GM23338 (cell line): Measurements from ENCODE around the gene MEGF11. TPM values are rescaled to one million over a fixed set of nuclear protein-coding genes. Genes with fewer than 3 reads are reported as not detected.

Source experiments
- ATAC-seq: fragments of 200-7000 bp; cut with Tn5 transposase; 3 replicates; pipeline ENCODE4 v1.9.1; 2020
- DNase-seq: peaks from one replicate; pipeline ENCODE4 v3.0.0-alpha.2; 2015; ENCODE audit warnings: low spot score
- H2AFZ ChIP-seq: fragments of 200-600 bp; sonication (generic); 2 replicates; pipeline ENCODE4 v1.8.0; 2016; ENCODE audit warnings: antibody characterized with exemption, mild to moderate bottlenecking, moderate library complexity
- H3F3A ChIP-seq: fragments of 200-600 bp; sonication (generic); replicated peaks from 2 replicates; pipeline ENCODE4 v1.8.0; 2017; ENCODE audit warnings: antibody characterized with exemption, mixed run types, low read depth
- H3K27ac ChIP-seq: fragments of 200-600 bp; sonication (generic); 2 replicates; pipeline ENCODE4 v1.6.1; 2016; ENCODE audit warnings: low read depth
- H3K27me3 ChIP-seq: fragments of 200-600 bp; sonication (generic); 2 replicates; pipeline ENCODE4 v1.8.0; 2016; ENCODE audit warnings: mild to moderate bottlenecking, mixed run types, moderate library complexity; ENCODE audit not compliant: insufficient read depth
- H3K36me3 ChIP-seq: fragments of 200-600 bp; sonication (generic); 2 replicates; pipeline ENCODE4 v1.8.0; 2016; ENCODE audit warnings: mild to moderate bottlenecking; ENCODE audit not compliant: insufficient read depth
- H3K4me1 ChIP-seq: fragments of 200-600 bp; sonication (generic); 2 replicates; pipeline ENCODE4 v1.8.0; 2016; ENCODE audit warnings: mild to moderate bottlenecking, moderate library complexity; ENCODE audit not compliant: insufficient read depth
- H3K4me2 ChIP-seq: fragments of 200-600 bp; sonication (generic); 2 replicates; pipeline ENCODE4 v1.7.1; 2017; ENCODE audit warnings: mixed run types
- H3K4me3 ChIP-seq: fragments of 200-600 bp; sonication (generic); 2 replicates; pipeline ENCODE4 v1.6.1; 2016; ENCODE audit warnings: mixed run types
- H3K79me2 ChIP-seq: fragments of 200-600 bp; sonication (generic); replicated peaks from 2 replicates; pipeline ENCODE4 v1.8.0; 2017; ENCODE audit warnings: mild to moderate bottlenecking; ENCODE audit not compliant: insufficient read depth
- H3K9me2 ChIP-seq: fragments of 200-600 bp; sonication (generic); 2 replicates; pipeline ENCODE4 v1.8.0; 2017; ENCODE audit not compliant: insufficient read depth
- H4K20me1 ChIP-seq: fragments of 200-600 bp; sonication (generic); replicated peaks from 2 replicates; pipeline ENCODE4 v1.8.0; 2017; ENCODE audit warnings: mild to moderate bottlenecking; ENCODE audit not compliant: insufficient read depth
- H3K27ac Mint-ChIP-seq: 2 replicates; pipeline ENCODE4 v1.8.0; 2020; ENCODE audit warnings: inconsistent platforms, mild to moderate bottlenecking, moderate library complexity, mixed read lengths
- H3K27me3 Mint-ChIP-seq: 3 replicates; pipeline ENCODE4 v1.8.0; 2022; ENCODE audit warnings: low read depth, mild to moderate bottlenecking, moderate library complexity, mixed read lengths, inconsistent platforms; ENCODE audit not compliant: insufficient read depth, poor library complexity
- H3K36me3 Mint-ChIP-seq: 3 replicates; pipeline ENCODE4 v1.8.0; 2021; ENCODE audit warnings: low read depth, mild to moderate bottlenecking, inconsistent platforms, moderate library complexity, mixed read lengths
- H3K4me1 Mint-ChIP-seq: 3 replicates; pipeline ENCODE4 v1.8.0; 2020; ENCODE audit warnings: mild to moderate bottlenecking, inconsistent platforms, mixed read lengths
- H3K4me3 Mint-ChIP-seq: 3 replicates; pipeline ENCODE4 v1.8.0; 2021; ENCODE audit warnings: moderate library complexity, mild to moderate bottlenecking, inconsistent platforms, mixed read lengths
- H3K9me3 Mint-ChIP-seq: 3 replicates; pipeline ENCODE4 v1.8.0; 2020; ENCODE audit warnings: moderate library complexity, mild to moderate bottlenecking, inconsistent platforms, mixed read lengths
- CREB1 ChIP-seq: fragments of 250-450 bp; sonication (Bioruptor Pico); IDR thresholded peaks from 2 replicates; pipeline ENCODE4 v1.5.0; 2020; ENCODE audit warnings: low read depth, mild to moderate bottlenecking, moderate library complexity
- EZH2 ChIP-seq: fragments of 200-600 bp; sonication (generic); IDR thresholded peaks from one replicate; pipeline ENCODE4 v1.8.0; 2017; ENCODE audit warnings: antibody characterized with exemption, mild to moderate bottlenecking, low read depth; ENCODE audit not compliant: unreplicated experiment
- EZH2phosphoT487 ChIP-seq: fragments of 200-600 bp; sonication (generic); IDR thresholded peaks from one replicate; pipeline ENCODE4 v1.8.1; 2018; ENCODE audit warnings: antibody characterized with exemption; ENCODE audit not compliant: unreplicated experiment
- NANOG ChIP-seq: IDR thresholded peaks from 2 replicates; pipeline ENCODE4 v1.6.1; 2016; ENCODE audit warnings: antibody characterized with exemption, borderline replicate concordance
- POLR2AphosphoS5 ChIP-seq: IDR thresholded peaks from 2 replicates; pipeline ENCODE4 v1.6.1; 2016; ENCODE audit warnings: antibody characterized with exemption, low read depth
- STAT1 ChIP-seq: IDR thresholded peaks from one replicate; pipeline ENCODE4 v1.6.1; 2016; ENCODE audit warnings: antibody characterized with exemption; ENCODE audit not compliant: unreplicated experiment
- ZNF114 ChIP-seq: fragments of 250-450 bp; sonication (Bioruptor Pico); IDR thresholded peaks from 2 replicates; pipeline ENCODE4 v1.5.0; 2020; ENCODE audit warnings: mild to moderate bottlenecking, moderate library complexity
- ZNF331 ChIP-seq: fragments of 250-450 bp; sonication (Bioruptor Pico); IDR thresholded peaks from 2 replicates; pipeline ENCODE4 v1.5.0; 2020; ENCODE audit warnings: low read depth, mild to moderate bottlenecking, moderate library complexity
- polyA plus RNA-seq: library from polyadenylated mRNA; unstranded; fragments of >200 nt; fragmentation: Nextera tagmentation; extraction: Ambion mirVana; gene quantifications from 2 replicates; pipeline ENCODE4 v1.2.1, GENCODE V29; 2016
- total RNA-seq: library from RNA; depleted of rRNA; stranded (reverse); fragments of >200 nt; shearing (Covaris generic); gene quantifications from 2 replicates; pipeline ENCODE4 v1.2.3, GENCODE V29; 2014
- TF ChIP-seq, protein P1 (sequence below), 2 experiments: fragments of 200-600 bp in 1 of 2; sonication (generic) in 1 of 2; conservative IDR thresholded peaks; 2 replicates each; pipeline versions ENCODE4 v1.5.1 to v1.6.1; 2016 to 2017; ENCODE audit warnings: antibody characterized with exemption in 2 of 2, low read depth in 2 of 2, mild to moderate bottlenecking in 2 of 2, moderate library complexity in 1 of 2
- TF ChIP-seq, protein P2 (sequence below): fragments of 250-450 bp; sonication (Bioruptor Pico); IDR thresholded peaks from 2 replicates; pipeline ENCODE4 v1.5.0; 2020; ENCODE audit warnings: mild to moderate bottlenecking, moderate library complexity
- TF ChIP-seq, protein P3 (sequence below): IDR thresholded peaks from 2 replicates; pipeline ENCODE4 v1.6.1; 2016; ENCODE audit warnings: antibody characterized with exemption
- TF ChIP-seq, protein P4 (sequence below): IDR thresholded peaks from one replicate; pipeline ENCODE4 v1.6.1; 2018; ENCODE audit warnings: antibody characterized with exemption; ENCODE audit not compliant: unreplicated experiment

Gene MEGF11
- total and polyA plus RNA-seq, 2 experiments from 2014 or later: 1.3 to 1.9 TPM

DNA sequence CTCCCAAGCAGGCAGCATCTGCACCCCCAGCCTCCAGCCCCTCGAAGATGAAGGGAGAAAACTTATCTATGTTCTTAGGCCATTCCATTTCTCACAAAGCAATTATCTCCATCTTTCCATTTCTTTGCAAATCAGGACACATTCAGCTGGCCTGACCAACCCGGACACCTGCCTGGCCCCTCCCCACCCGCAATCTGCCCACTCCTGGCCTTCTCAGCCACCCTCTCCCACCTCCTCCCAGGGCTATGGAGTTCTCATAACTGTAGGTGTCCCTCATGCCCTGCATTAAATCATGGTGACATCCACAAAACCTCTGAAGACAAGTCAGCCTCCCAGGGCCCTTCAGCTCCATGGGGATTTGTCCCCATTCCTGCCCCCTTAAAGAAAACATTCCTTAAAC is 119.3 kb downstream of the MEGF11 start:
- no peaks in the 10 kb centered on the region for H3F3A ChIP-seq
- H4K20me1 ChIP-seq: no peaks in the 10 kb centered on the region
- no peaks in the 10 kb centered on the region for H3K79me2 ChIP-seq
- no peaks in the 10 kb centered on the region for H3K36me3 Mint-ChIP-seq
- no peaks in the 10 kb centered on the region; the same call in 1 of the 2 replicates for H3K4me1 ChIP-seq
- H3K9me3 Mint-ChIP-seq: no peaks in the 10 kb centered on the region; the same call in 2 of the 3 replicates
- ATAC-seq: no peak
- no peak for TF ChIP-seq STAT1
- no peak for TF ChIP-seq NANOG
- no peak for TF ChIP-seq POLR2AphosphoS5
- TF ChIP-seq EZH2phosphoT487: no peak
- TF ChIP-seq ZNF331 (CRISPR knock-in tag): no peak
- TF ChIP-seq, protein P1, sequence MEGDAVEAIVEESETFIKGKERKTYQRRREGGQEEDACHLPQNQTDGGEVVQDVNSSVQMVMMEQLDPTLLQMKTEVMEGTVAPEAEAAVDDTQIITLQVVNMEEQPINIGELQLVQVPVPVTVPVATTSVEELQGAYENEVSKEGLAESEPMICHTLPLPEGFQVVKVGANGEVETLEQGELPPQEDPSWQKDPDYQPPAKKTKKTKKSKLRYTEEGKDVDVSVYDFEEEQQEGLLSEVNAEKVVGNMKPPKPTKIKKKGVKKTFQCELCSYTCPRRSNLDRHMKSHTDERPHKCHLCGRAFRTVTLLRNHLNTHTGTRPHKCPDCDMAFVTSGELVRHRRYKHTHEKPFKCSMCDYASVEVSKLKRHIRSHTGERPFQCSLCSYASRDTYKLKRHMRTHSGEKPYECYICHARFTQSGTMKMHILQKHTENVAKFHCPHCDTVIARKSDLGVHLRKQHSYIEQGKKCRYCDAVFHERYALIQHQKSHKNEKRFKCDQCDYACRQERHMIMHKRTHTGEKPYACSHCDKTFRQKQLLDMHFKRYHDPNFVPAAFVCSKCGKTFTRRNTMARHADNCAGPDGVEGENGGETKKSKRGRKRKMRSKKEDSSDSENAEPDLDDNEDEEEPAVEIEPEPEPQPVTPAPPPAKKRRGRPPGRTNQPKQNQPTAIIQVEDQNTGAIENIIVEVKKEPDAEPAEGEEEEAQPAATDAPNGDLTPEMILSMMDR (conservative IDR thresholded peaks at IDR 0.05; ENCODE audit: low read depth in 2 of 2): no peak
- TF ChIP-seq CREB1 (CRISPR knock-in tag): no peak
- no peak for TF ChIP-seq ZNF114 (CRISPR knock-in tag)
- TF ChIP-seq, protein P2, sequence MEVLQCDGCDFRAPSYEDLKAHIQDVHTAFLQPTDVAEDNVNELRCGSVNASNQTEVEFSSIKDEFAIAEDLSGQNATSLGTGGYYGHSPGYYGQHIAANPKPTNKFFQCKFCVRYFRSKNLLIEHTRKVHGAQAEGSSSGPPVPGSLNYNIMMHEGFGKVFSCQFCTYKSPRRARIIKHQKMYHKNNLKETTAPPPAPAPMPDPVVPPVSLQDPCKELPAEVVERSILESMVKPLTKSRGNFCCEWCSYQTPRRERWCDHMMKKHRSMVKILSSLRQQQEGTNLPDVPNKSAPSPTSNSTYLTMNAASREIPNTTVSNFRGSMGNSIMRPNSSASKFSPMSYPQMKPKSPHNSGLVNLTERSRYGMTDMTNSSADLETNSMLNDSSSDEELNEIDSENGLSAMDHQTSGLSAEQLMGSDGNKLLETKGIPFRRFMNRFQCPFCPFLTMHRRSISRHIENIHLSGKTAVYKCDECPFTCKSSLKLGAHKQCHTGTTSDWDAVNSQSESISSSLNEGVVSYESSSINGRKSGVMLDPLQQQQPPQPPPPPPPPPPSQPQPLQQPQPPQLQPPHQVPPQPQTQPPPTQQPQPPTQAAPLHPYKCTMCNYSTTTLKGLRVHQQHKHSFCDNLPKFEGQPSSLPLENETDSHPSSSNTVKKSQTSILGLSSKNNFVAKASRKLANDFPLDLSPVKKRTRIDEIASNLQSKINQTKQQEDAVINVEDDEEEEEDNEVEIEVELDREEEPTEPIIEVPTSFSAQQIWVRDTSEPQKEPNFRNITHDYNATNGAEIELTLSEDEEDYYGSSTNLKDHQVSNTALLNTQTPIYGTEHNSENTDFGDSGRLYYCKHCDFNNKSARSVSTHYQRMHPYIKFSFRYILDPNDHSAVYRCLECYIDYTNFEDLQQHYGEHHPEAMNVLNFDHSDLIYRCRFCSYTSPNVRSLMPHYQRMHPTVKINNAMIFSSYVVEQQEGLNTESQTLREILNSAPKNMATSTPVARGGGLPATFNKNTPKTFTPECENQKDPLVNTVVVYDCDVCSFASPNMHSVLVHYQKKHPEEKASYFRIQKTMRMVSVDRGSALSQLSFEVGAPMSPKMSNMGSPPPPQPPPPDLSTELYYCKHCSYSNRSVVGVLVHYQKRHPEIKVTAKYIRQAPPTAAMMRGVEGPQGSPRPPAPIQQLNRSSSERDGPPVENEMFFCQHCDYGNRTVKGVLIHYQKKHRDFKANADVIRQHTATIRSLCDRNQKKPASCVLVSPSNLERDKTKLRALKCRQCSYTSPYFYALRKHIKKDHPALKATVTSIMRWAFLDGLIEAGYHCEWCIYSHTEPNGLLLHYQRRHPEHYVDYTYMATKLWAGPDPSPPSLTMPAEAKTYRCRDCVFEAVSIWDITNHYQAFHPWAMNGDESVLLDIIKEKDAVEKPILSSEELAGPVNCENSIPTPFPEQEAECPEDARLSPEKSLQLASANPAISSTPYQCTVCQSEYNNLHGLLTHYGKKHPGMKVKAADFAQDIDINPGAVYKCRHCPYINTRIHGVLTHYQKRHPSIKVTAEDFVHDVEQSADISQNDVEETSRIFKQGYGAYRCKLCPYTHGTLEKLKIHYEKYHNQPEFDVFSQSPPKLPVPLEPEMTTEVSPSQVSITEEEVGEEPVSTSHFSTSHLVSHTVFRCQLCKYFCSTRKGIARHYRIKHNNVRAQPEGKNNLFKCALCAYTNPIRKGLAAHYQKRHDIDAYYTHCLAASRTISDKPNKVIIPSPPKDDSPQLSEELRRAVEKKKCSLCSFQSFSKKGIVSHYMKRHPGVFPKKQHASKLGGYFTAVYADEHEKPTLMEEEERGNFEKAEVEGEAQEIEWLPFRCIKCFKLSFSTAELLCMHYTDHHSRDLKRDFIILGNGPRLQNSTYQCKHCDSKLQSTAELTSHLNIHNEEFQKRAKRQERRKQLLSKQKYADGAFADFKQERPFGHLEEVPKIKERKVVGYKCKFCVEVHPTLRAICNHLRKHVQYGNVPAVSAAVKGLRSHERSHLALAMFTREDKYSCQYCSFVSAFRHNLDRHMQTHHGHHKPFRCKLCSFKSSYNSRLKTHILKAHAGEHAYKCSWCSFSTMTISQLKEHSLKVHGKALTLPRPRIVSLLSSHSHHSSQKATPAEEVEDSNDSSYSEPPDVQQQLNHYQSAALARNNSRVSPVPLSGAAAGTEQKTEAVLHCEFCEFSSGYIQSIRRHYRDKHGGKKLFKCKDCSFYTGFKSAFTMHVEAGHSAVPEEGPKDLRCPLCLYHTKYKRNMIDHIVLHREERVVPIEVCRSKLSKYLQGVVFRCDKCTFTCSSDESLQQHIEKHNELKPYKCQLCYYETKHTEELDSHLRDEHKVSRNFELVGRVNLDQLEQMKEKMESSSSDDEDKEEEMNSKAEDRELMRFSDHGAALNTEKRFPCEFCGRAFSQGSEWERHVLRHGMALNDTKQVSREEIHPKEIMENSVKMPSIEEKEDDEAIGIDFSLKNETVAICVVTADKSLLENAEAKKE (CRISPR knock-in tag): no peak
- TF ChIP-seq EZH2: no peak
- TF ChIP-seq, protein P3, sequence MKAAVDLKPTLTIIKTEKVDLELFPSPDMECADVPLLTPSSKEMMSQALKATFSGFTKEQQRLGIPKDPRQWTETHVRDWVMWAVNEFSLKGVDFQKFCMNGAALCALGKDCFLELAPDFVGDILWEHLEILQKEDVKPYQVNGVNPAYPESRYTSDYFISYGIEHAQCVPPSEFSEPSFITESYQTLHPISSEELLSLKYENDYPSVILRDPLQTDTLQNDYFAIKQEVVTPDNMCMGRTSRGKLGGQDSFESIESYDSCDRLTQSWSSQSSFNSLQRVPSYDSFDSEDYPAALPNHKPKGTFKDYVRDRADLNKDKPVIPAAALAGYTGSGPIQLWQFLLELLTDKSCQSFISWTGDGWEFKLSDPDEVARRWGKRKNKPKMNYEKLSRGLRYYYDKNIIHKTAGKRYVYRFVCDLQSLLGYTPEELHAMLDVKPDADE: no peak
- TF ChIP-seq, protein P4, sequence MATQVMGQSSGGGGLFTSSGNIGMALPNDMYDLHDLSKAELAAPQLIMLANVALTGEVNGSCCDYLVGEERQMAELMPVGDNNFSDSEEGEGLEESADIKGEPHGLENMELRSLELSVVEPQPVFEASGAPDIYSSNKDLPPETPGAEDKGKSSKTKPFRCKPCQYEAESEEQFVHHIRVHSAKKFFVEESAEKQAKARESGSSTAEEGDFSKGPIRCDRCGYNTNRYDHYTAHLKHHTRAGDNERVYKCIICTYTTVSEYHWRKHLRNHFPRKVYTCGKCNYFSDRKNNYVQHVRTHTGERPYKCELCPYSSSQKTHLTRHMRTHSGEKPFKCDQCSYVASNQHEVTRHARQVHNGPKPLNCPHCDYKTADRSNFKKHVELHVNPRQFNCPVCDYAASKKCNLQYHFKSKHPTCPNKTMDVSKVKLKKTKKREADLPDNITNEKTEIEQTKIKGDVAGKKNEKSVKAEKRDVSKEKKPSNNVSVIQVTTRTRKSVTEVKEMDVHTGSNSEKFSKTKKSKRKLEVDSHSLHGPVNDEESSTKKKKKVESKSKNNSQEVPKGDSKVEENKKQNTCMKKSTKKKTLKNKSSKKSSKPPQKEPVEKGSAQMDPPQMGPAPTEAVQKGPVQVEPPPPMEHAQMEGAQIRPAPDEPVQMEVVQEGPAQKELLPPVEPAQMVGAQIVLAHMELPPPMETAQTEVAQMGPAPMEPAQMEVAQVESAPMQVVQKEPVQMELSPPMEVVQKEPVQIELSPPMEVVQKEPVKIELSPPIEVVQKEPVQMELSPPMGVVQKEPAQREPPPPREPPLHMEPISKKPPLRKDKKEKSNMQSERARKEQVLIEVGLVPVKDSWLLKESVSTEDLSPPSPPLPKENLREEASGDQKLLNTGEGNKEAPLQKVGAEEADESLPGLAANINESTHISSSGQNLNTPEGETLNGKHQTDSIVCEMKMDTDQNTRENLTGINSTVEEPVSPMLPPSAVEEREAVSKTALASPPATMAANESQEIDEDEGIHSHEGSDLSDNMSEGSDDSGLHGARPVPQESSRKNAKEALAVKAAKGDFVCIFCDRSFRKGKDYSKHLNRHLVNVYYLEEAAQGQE: no peak
- no peak overlapping the region for H3K27ac ChIP-seq
- no peaks in the 10 kb centered on the region for H3K9me2 ChIP-seq
- no peak overlapping the region for H3K4me3 ChIP-seq
- no peak for DNase-seq
- H3K27ac Mint-ChIP-seq: no peak overlapping the region
- peaks cover 3% of the 10 kb centered on the region for H3K27me3 Mint-ChIP-seq
- H3K4me3 Mint-ChIP-seq: no peak overlapping the region
- no peak overlapping the region for H3K4me2 ChIP-seq
- no peak overlapping the region for H2AFZ ChIP-seq
- peaks cover 18% of the 10 kb centered on the region for H3K4me1 Mint-ChIP-seq
- no peaks in the 10 kb centered on the region for H3K27me3 ChIP-seq
- H3K36me3 ChIP-seq: no peaks in the 10 kb centered on the region
